HepG2 (cell line): ENCODE results near the gene GPR68. TPM values are rescaled to one million over a fixed set of nuclear protein-coding genes. Genes with fewer than 3 reads are reported as not detected.

Source experiments
- ATAC-seq: fragments of 200-7000 bp; cut with Tn5 transposase; 3 replicates; pipeline ENCODE4 v1.9.1; 2020; ENCODE audit warnings: mild to moderate bottlenecking, moderate library complexity
- BruUV-seq: library from RNA; stranded (reverse); fragments of 400-500 nt; replicated peaks from 2 replicates; lab custom pipeline; 2021; lab: Mats Ljungman, UMichigan
- CTCF ChIA-PET: fragments of 300-600 bp; formaldehyde crosslinking; extraction: SDS; loops from one replicate; lab custom pipeline; 2021; ENCODE audit warnings: low total read pairs, inconsistent platforms, low intra/inter-chr PET ratio; lab: Yijun Ruan, JAX
- POLR2A ChIA-PET: fragments of 350-600 bp; sonication (Branson Sonifier 250); formaldehyde crosslinking; loops from one replicate; lab custom pipeline; 2020; ENCODE audit warnings: antibody characterized with exemption, inconsistent platforms; lab: Yijun Ruan, JAX
- DNase-seq: peaks from one replicate; pipeline ENCODE4 v3.0.0-alpha.2; 2015; ENCODE audit warnings: low spot score
- FAIRE-seq: peaks from 3 replicates; lab custom pipeline; 2011; peaks lifted over from hg19 to GRCh38; lab: Jason Lieb, UNC
- H2AFZ ChIP-seq: one replicate; pipeline ENCODE4 v1.6.1; 2011; ENCODE audit warnings: low read length, inconsistent platforms
- H3K27ac ChIP-seq: fragments of 300-600 bp; 3 replicates; pipeline ENCODE4 v1.8.0; 2011; ENCODE audit warnings: mixed run types, mild to moderate bottlenecking, mixed read lengths, low read length, inconsistent platforms; ENCODE audit not compliant: insufficient read depth; ENCODE audit errors: extremely low read length
- H3K27me3 ChIP-seq, 2 experiments: fragments of 200-600 bp in 1 of 2; 2 replicates in 1 of 2; 3 replicates in 1 of 2; pipeline versions ENCODE4 v1.6.0 to v1.8.0; 2011; ENCODE audit warnings: low read length in 2 of 2, mild to moderate bottlenecking in 2 of 2, moderate library complexity in 2 of 2, inconsistent platforms in 1 of 2; ENCODE audit not compliant: insufficient read depth in 2 of 2, control insufficient read depth in 1 of 2
- H3K36me3 ChIP-seq, 2 experiments: fragments of 200-600 bp in 1 of 2; replicated peaks in 1 of 2; 2 replicates in 1 of 2; 3 replicates in 1 of 2; pipeline versions ENCODE4 v1.5.1 to v1.8.0; 2011; ENCODE audit warnings: low read length in 2 of 2, inconsistent platforms in 1 of 2; ENCODE audit not compliant: insufficient read depth in 2 of 2, control insufficient read depth in 1 of 2
- H3K4me1 ChIP-seq: 2 replicates; pipeline ENCODE4 v1.5.1; 2012; ENCODE audit warnings: low read length, inconsistent platforms; ENCODE audit not compliant: insufficient read depth
- H3K4me2 ChIP-seq: 2 replicates; pipeline ENCODE4 v1.6.0; 2011; ENCODE audit warnings: low read depth, low read length, inconsistent platforms
- H3K4me3 ChIP-seq, 3 experiments: fragments of 200-600 bp in 1 of 3; sonication (generic), shearing (Covaris generic) in 1 of 3; replicated peaks in 1 of 3; 2 replicates each; pipeline ENCODE4 v1.5.1; 2011 to 2016; ENCODE audit warnings: low read length in 3 of 3, inconsistent platforms in 2 of 3, low read depth in 2 of 3, mild to moderate bottlenecking in 2 of 3, control low read depth in 1 of 3, mixed read lengths in 1 of 3; ENCODE audit not compliant: insufficient read depth in 1 of 3
- H3K79me2 ChIP-seq: one replicate; pipeline ENCODE4 v1.6.1; 2011; ENCODE audit warnings: low read length, inconsistent platforms; ENCODE audit not compliant: insufficient read depth
- H3K9ac ChIP-seq: 2 replicates; pipeline ENCODE4 v1.6.0; 2011; ENCODE audit warnings: mild to moderate bottlenecking, low read depth, low read length, inconsistent platforms; ENCODE audit not compliant: insufficient read depth
- H3K9me3 ChIP-seq: 2 replicates; pipeline ENCODE4 v1.5.1; 2012; ENCODE audit warnings: mild to moderate bottlenecking, low read length
- H4K20me1 ChIP-seq: 2 replicates; pipeline ENCODE4 v1.6.0; 2011; ENCODE audit warnings: inconsistent platforms, mild to moderate bottlenecking, low read length, moderate library complexity; ENCODE audit not compliant: insufficient read depth
- ADNP ChIP-seq: sonication (generic); formaldehyde crosslinking; IDR thresholded peaks from 2 replicates; pipeline ENCODE4 v1.4.0; 2020; ENCODE audit warnings: missing genetic modification reagents
- MIER2 ChIP-seq: IDR thresholded peaks from 2 replicates; pipeline ENCODE4 v1.6.1; 2016; ENCODE audit warnings: missing biosample characterization, missing genetic modification reagents
- NRL ChIP-seq: sonication (generic); formaldehyde crosslinking; IDR thresholded peaks from 2 replicates; pipeline ENCODE4 v1.5.0; 2020; ENCODE audit warnings: missing genetic modification reagents, mild to moderate bottlenecking, moderate library complexity, borderline replicate concordance
- ONECUT2 ChIP-seq: sonication (generic); formaldehyde crosslinking; IDR thresholded peaks from 2 replicates; pipeline ENCODE4 v1.4.0; 2020; ENCODE audit warnings: missing genetic modification reagents
- PCBP1 ChIP-seq: fragments of 200-400 bp; formaldehyde crosslinking; IDR thresholded peaks from 2 replicates; pipeline ENCODE4 v1.6.1; 2017; ENCODE audit warnings: mild to moderate bottlenecking, low read depth, low read length, borderline replicate concordance
- PRMT3 ChIP-seq: sonication (generic); formaldehyde crosslinking; IDR thresholded peaks from 2 replicates; pipeline ENCODE4 v1.8.1; 2022; ENCODE audit warnings: low read depth, mild to moderate bottlenecking, moderate library complexity, missing genetic modification reagents, borderline replicate concordance
- RCOR2 ChIP-seq: IDR thresholded peaks from 2 replicates; pipeline ENCODE4 v1.6.1; 2016; ENCODE audit warnings: missing biosample characterization, missing genetic modification reagents
- RFX3 ChIP-seq: IDR thresholded peaks from 2 replicates; pipeline ENCODE4 v1.6.1; 2016; ENCODE audit warnings: missing biosample characterization, missing genetic modification reagents
- TOE1 ChIP-seq: sonication (generic); formaldehyde crosslinking; IDR thresholded peaks from 2 replicates; pipeline ENCODE4 v1.4.0; 2020; ENCODE audit warnings: mild to moderate bottlenecking, missing genetic modification reagents
- ZFAT ChIP-seq: sonication (generic); formaldehyde crosslinking; conservative IDR thresholded peaks from 2 replicates; pipeline ENCODE4 v1.8.1; 2023; ENCODE audit warnings: missing genetic modification reagents, inconsistent platforms
- ZFP36 ChIP-seq: fragments of 150-350 bp; IDR thresholded peaks from 2 replicates; pipeline ENCODE4 v1.6.1; 2018; ENCODE audit warnings: borderline replicate concordance, low read length, low read depth; ENCODE audit not compliant: partially characterized antibody
- ZNF263 ChIP-seq: sonication (generic); formaldehyde crosslinking; IDR thresholded peaks from 2 replicates; pipeline ENCODE4 v1.4.0; 2020; ENCODE audit warnings: missing genetic modification reagents
- WGBS: methylation state at CpG from one replicate; pipeline ENCODE4 v1.1.6; 2017; ENCODE audit warnings: low lambda C conversion rate; 5-methylcytosine and 5-hydroxymethylcytosine counted together
- in situ Hi-C: cut with HindIII; loops from 2 replicates; pipeline ENCODE4 v1.10.0; 2017; ENCODE audit warnings: low pct_unique_long_range_greater_than_20kb; ENCODE audit not compliant: extremely low pct_ligation_motif_present
- intact Hi-C: fragments of 100-400 bp; cut with micrococcal nuclease; formaldehyde crosslinking; loops from one replicate; pipeline ENCODE4 v1.10.0; 2022; ENCODE audit not compliant: unreplicated experiment
- polyA plus RNA-seq, 8 experiments: library from polyadenylated mRNA; depleted of rRNA in 3 of 8; stranded (reverse) in 7 of 8; unstranded in 1 of 8; fragments of >200 nt; fragmentation: Illumina TruSeq in 4 of 8; extraction: Trizol in 4 of 8; gene quantifications; 2 replicates each; pipeline versions ENCODE4 v1.2.1 to v1.2.3, GENCODE V29; 2011 to 2016; ENCODE audit warnings: low read depth in 4 of 8, missing spikeins in 1 of 8, mixed read lengths in 1 of 8; ENCODE audit not compliant: insufficient read depth in 1 of 8
- total RNA-seq, 5 experiments: library from RNA; depleted of rRNA; stranded (reverse); fragments of >200 nt; fragmentation: Illumina TruSeq; extraction: Trizol; gene quantifications; 2 replicates each; pipeline ENCODE4 v1.2.3, GENCODE V29; 2016; ENCODE audit warnings: low read depth in 1 of 5
- TF ChIP-seq, protein P1 (sequence below): IDR thresholded peaks from 2 replicates; pipeline ENCODE4 v1.6.1; 2012; ENCODE audit warnings: low read depth, low read length, improper control_type of control experiment
- TF ChIP-seq, protein P2 (sequence below): sonication (generic); formaldehyde crosslinking; IDR thresholded peaks from 2 replicates; pipeline ENCODE4 v1.5.0; 2020; ENCODE audit warnings: mild to moderate bottlenecking, missing genetic modification reagents
- TF ChIP-seq, protein P3 (sequence below): sonication (generic); formaldehyde crosslinking; IDR thresholded peaks from 2 replicates; pipeline ENCODE4 v1.4.0; 2020; ENCODE audit warnings: missing genetic modification reagents

The GPR68 gene
- total and polyA plus RNA-seq, 2 of the 13 experiments (the other 11 are each of a cell fraction or from before 2014, with no cell fraction given), result not detected

DNA sequence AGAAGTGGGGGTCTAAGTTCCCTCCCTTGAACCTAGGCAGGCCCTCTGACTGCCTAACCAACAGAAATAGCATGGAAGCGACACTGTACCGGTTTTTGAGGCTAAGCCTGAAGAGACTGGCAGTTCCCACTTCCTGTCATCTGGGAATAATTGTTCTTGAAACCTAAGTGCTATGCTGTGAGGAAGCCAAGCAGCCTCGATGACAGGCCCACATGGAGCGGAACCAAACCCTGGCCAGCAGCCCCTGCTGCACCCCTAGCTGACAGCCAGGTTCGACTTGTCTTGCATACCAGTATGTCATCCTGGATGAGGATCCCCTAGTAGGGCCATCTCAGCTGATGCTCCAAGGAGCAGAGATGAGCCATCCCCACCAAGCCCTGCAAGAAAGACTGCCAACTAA lies 6.4 kb upstream of the GPR68 start (continued):
- no peak for TF ChIP-seq PRMT3 (CRISPR knock-in tag)
- TF ChIP-seq ONECUT2 (CRISPR knock-in tag), result no peak

DNA sequence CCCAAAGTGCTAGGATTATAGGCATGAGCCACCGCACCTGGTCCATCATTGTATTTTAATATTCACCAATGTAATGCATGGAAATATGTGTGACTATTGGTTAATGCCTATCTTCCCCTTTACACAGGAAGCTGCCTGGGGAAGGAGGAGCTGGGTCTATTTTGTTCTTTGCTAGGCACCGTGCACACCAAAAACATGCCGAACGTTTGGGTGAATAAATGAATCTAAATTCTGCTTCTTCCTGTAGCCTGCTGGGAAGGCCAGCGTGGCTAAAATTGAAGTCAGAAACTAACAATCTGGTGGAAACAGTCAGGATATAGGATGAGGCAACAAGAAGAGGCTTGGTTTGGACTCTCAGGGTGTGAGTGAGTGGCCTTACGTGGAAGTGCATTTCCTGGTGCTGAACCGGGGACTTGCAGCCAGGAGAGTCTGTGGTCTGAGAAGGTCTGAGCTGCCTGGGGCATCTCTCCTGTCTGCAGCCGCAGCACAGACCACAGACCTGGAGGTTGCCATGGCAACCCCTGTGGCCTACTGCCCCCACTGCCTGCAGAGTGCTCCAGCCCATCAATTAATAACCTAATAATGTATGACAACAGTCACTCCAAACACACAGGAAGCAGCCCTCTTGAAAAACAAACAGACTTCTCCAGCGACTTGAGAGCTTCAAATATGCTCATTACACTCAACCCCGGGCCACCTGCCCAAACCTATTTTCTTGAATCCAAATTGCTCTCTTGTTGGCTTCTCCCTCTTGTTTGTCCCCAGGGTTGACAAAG lies 5.5 kb upstream of the GPR68 start:
- Histone ChIP-seq H2AFZ (no peak overlapping the region), H3K4me2 (no peak overlapping the region), H4K20me1 (no peaks in the 10 kb centered on the region), H3K9me3 (no peaks in the 10 kb centered on the region), H3K4me1 (peaks cover 20% of the 10 kb centered on the region), H3K79me2 (no peaks in the 10 kb centered on the region), H3K27me3 (peaks cover 10 to 28% of the 10 kb centered on the region in 2 experiments; a peak in 4 of 5 replicates), H3K9ac (no peak overlapping the region), H3K27ac (no peak overlapping the region), H3K36me3 (no peaks in the 10 kb centered on the region), H3K4me3 (no peak overlapping the region)
- 37% methylated on average over 9 of the region's 10 CpGs for WGBS
- in situ Hi-C loops (no loop called here), intact Hi-C loops (no loop called here)
- DNase-seq (peak; percentile 41), FAIRE-seq (no peak), ATAC-seq (peak; percentile 69)
- BruUV-seq, result no TSS peak
- ChIA-PET CTCF (no interaction called here), POLR2A (no interaction called here)
- TF ChIP-seq ZNF263 (CRISPR knock-in tag), result 0 out of 2 replicates have a peak, but pooled peaks have one; percentile 24
- TF ChIP-seq, protein P1, sequence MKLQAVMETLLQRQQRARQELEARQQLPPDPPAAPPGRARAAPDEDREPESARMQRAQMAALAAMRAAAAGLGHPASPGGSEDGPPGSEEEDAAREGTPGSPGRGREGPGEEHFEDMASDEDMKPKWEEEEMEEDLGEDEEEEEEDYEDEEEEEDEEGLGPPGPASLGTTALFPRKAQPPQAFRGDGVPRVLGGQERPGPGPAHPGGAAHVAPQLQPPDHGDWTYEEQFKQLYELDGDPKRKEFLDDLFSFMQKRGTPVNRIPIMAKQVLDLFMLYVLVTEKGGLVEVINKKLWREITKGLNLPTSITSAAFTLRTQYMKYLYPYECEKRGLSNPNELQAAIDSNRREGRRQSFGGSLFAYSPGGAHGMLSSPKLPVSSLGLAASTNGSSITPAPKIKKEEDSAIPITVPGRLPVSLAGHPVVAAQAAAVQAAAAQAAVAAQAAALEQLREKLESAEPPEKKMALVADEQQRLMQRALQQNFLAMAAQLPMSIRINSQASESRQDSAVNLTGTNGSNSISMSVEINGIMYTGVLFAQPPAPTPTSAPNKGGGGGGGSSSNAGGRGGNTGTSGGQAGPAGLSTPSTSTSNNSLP, result 0 out of 2 replicates have a peak, but pooled peaks have one; percentile 25
- no peak for TF ChIP-seq PCBP1
- no peak for TF ChIP-seq ZFP36
- TF ChIP-seq TOE1 (CRISPR knock-in tag), result no peak
- TF ChIP-seq NRL (CRISPR knock-in tag), result no peak
- peak; percentile 73 for TF ChIP-seq RFX3 (CRISPR knock-in tag)
- no peak for TF ChIP-seq RCOR2
- TF ChIP-seq ADNP, result no peak
- no peak for TF ChIP-seq ZFAT (CRISPR knock-in tag)
- TF ChIP-seq MIER2 (CRISPR knock-in tag), result no peak
- TF ChIP-seq, protein P2, sequence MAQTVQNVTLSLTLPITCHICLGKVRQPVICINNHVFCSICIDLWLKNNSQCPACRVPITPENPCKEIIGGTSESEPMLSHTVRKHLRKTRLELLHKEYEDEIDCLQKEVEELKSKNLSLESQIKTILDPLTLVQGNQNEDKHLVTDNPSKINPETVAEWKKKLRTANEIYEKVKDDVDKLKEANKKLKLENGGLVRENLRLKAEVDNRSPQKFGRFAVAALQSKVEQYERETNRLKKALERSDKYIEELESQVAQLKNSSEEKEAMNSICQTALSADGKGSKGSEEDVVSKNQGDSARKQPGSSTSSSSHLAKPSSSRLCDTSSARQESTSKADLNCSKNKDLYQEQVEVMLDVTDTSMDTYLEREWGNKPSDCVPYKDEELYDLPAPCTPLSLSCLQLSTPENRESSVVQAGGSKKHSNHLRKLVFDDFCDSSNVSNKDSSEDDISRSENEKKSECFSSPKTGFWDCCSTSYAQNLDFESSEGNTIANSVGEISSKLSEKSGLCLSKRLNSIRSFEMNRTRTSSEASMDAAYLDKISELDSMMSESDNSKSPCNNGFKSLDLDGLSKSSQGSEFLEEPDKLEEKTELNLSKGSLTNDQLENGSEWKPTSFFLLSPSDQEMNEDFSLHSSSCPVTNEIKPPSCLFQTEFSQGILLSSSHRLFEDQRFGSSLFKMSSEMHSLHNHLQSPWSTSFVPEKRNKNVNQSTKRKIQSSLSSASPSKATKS, result no peak
- TF ChIP-seq, protein P3, sequence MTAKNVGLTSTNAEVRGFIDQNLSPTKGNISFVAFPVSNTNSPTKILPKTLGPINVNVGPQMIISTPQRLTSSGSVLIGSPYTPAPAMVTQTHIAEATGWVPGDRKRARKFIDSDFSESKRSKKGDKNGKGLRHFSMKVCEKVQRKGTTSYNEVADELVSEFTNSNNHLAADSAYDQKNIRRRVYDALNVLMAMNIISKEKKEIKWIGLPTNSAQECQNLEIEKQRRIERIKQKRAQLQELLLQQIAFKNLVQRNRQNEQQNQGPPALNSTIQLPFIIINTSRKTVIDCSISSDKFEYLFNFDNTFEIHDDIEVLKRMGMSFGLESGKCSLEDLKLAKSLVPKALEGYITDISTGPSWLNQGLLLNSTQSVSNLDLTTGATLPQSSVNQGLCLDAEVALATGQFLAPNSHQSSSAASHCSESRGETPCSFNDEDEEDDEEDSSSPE, result no peak
